PC-3 (cell line): ENCODE data around the gene SLC6A7. TPM values are rescaled to one million over a fixed set of nuclear protein-coding genes. Genes with fewer than 3 reads are reported as not detected.

ENCODE experiments used
- ATAC-seq: fragments of 200-7000 bp; cut with Tn5 transposase; 2 replicates; pipeline ENCODE4 v1.9.1; 2020; ENCODE audit warnings: mild to moderate bottlenecking, moderate library complexity
- BruUV-seq: library from RNA; stranded (reverse); fragments of 400-500 nt; replicated peaks from 2 replicates; lab custom pipeline; 2021; lab: Mats Ljungman, UMichigan
- CTCF ChIA-PET: fragments of 300-600 bp; sonication (Branson Sonifier 250); formaldehyde crosslinking; loops from one replicate; lab custom pipeline; 2022; ENCODE audit warnings: antibody characterized with exemption; lab: Charles Lee
- POLR2A ChIA-PET: fragments of 300-600 bp; sonication (Branson Sonifier 250); formaldehyde crosslinking; loops from one replicate; lab custom pipeline; 2022; ENCODE audit warnings: antibody characterized with exemption; ENCODE audit not compliant: unreplicated experiment; lab: Charles Lee
- DNase-seq: peaks from one replicate; pipeline ENCODE4 v3.0.0-alpha.2; 2015
- H2AFZ ChIP-seq: fragments of 300-600 bp; sonication (generic); 2 replicates; pipeline ENCODE4 v1.6.0; 2016; ENCODE audit warnings: antibody characterized with exemption, low read length
- H3F3A ChIP-seq: fragments of 300-600 bp; sonication (generic); one replicate; pipeline ENCODE4 v1.6.0; 2017; ENCODE audit warnings: antibody characterized with exemption, low read length, control low read depth, mild to moderate bottlenecking; ENCODE audit not compliant: unreplicated experiment
- H3K27ac ChIP-seq: fragments of 300-600 bp; sonication (generic); 2 replicates; pipeline ENCODE4 v1.5.1; 2016; ENCODE audit warnings: mild to moderate bottlenecking, low read length
- H3K27me3 ChIP-seq: fragments of 300-600 bp; sonication (generic); 2 replicates; pipeline ENCODE4 v1.6.1; 2016; ENCODE audit warnings: low read length, mixed read lengths
- H3K36me3 ChIP-seq: fragments of 300-600 bp; sonication (generic); 2 replicates; pipeline ENCODE4 v1.6.1; 2016; ENCODE audit warnings: low read depth, mixed run types, low read length, mixed read lengths
- H3K4me1 ChIP-seq: fragments of 300-600 bp; sonication (generic); 2 replicates; pipeline ENCODE4 v1.5.1; 2016; ENCODE audit warnings: low read length; ENCODE audit not compliant: insufficient read depth
- H3K4me2 ChIP-seq: fragments of 300-600 bp; sonication (generic); 2 replicates; pipeline ENCODE4 v1.6.0; 2016; ENCODE audit warnings: low read length
- H3K4me3 ChIP-seq: fragments of 300-600 bp; sonication (generic); 2 replicates; pipeline ENCODE4 v1.5.1; 2016; ENCODE audit warnings: mild to moderate bottlenecking, low read length, mixed read lengths
- H3K79me2 ChIP-seq: fragments of 300-600 bp; sonication (generic); 2 replicates; pipeline ENCODE4 v1.6.1; 2017; ENCODE audit warnings: low read length, mixed read lengths
- H3K9ac ChIP-seq: fragments of 300-600 bp; sonication (generic); 2 replicates; pipeline ENCODE4 v1.6.0; 2016; ENCODE audit warnings: mild to moderate bottlenecking, low read length
- H3K9me2 ChIP-seq: fragments of 300-600 bp; sonication (generic); replicated peaks from 2 replicates; pipeline ENCODE4 v1.6.1; 2016; ENCODE audit warnings: mixed run types, low read length, mixed read lengths
- H3K9me3 ChIP-seq: fragments of 300-600 bp; sonication (generic); 2 replicates; pipeline ENCODE4 v1.6.1; 2016; ENCODE audit warnings: low read length, mixed read lengths
- H4K20me1 ChIP-seq: fragments of 300-600 bp; sonication (generic); 2 replicates; pipeline ENCODE4 v1.6.1; 2016; ENCODE audit warnings: low read length, mixed read lengths
- CTCF ChIP-seq: fragments of 300-600 bp; sonication (generic); conservative IDR thresholded peaks from 2 replicates; pipeline ENCODE4 v1.5.1; 2017; ENCODE audit warnings: antibody characterized with exemption, low read depth, mild to moderate bottlenecking, low read length
- EZH2 ChIP-seq: fragments of 300-600 bp; sonication (generic); IDR thresholded peaks from one replicate; pipeline ENCODE4 v1.6.1; 2017; ENCODE audit warnings: antibody characterized with exemption, mild to moderate bottlenecking, low read length; ENCODE audit not compliant: unreplicated experiment
- EZH2phosphoT487 ChIP-seq: fragments of 300-600 bp; sonication (generic); IDR thresholded peaks from 2 replicates; pipeline ENCODE4 v1.6.1; 2018; ENCODE audit warnings: mild to moderate bottlenecking, antibody characterized with exemption, low read length, borderline replicate concordance
- intact Hi-C: fragments of 100-400 bp; cut with micrococcal nuclease; formaldehyde crosslinking; loops from 2 replicates; pipeline ENCODE4 v1.9.0; 2023
- total RNA-seq: library from RNA; depleted of rRNA; stranded (reverse); fragments of >200 nt; gene quantifications from 2 replicates; pipeline ENCODE4 v1.2.3, GENCODE V29; 2014

Gene SLC6A7
- total RNA-seq, 1 experiment from 2014 or later: 0.29 TPM

DNA sequence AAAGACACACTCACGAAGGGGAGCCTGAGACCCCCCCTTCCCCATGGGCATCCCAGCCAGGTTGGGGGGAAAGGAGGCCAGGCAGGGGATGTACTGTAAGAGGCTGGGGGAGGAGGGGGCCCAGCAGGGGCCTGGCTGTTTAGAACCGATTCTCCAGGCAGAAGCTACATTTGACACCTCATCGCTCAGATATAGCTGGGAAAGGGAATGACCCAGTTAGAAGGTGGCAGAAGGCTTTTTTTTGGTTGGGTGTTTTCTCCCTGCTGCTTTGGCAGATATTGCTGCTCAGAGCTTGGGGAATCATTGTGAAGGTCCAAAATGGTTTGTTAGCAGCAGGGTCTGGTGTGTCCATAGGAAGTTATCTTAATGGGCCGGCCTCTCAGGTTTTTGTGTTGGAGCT lies 17.3 kb upstream of the SLC6A7 start:
- POLR2A ChIA-PET: no interaction called here

GRCh38 chr5:150173161-150173560 lies 16.7 kb upstream of the SLC6A7 start:
- no peak overlapping the region for H3K4me2 ChIP-seq
- H3K9me3 ChIP-seq: no peaks in the 10 kb centered on the region
- no peak for ATAC-seq
- H3K27ac ChIP-seq: no peak overlapping the region
- no peaks in the 10 kb centered on the region for H3F3A ChIP-seq
- intact Hi-C loops: no loop called here
- H2AFZ ChIP-seq: no peak overlapping the region
- no peaks in the 10 kb centered on the region for H3K36me3 ChIP-seq
- no TSS peak for BruUV-seq
- no peak overlapping the region for H3K4me3 ChIP-seq
- no peaks in the 10 kb centered on the region for H3K9me2 ChIP-seq
- H3K79me2 ChIP-seq: no peaks in the 10 kb centered on the region
- H3K27me3 ChIP-seq: peaks cover 3% of the 10 kb centered on the region; the same call in 1 of the 2 replicates
- TF ChIP-seq EZH2phosphoT487 (no peak), EZH2 (no peak), CTCF (no peak)
- ChIA-PET POLR2A (no interaction called here), CTCF (no interaction called here)
- H3K4me1 ChIP-seq: no peaks in the 10 kb centered on the region
- DNase-seq: no peak
- H4K20me1 ChIP-seq: no peaks in the 10 kb centered on the region
- H3K9ac ChIP-seq: no peak overlapping the region

More for the DNA sequence above, 17.3 kb upstream of the SLC6A7 start:
- H3F3A ChIP-seq: no peaks in the 10 kb centered on the region
- no peaks in the 10 kb centered on the region for H3K4me1 ChIP-seq
- TF ChIP-seq EZH2 (no peak), CTCF (no peak), EZH2phosphoT487 (no peak)
- peaks cover 3% of the 10 kb centered on the region; the same call in 1 of the 2 replicates for H3K27me3 ChIP-seq
- H3K9ac ChIP-seq: no peak overlapping the region
- H4K20me1 ChIP-seq: no peaks in the 10 kb centered on the region
- BruUV-seq: no TSS peak
- intact Hi-C loops: no loop called here
- H2AFZ ChIP-seq: no peak overlapping the region
- no peaks in the 10 kb centered on the region for H3K9me2 ChIP-seq
- no peak overlapping the region for H3K4me2 ChIP-seq
- no peaks in the 10 kb centered on the region for H3K36me3 ChIP-seq
- no peak for ATAC-seq
- no peaks in the 10 kb centered on the region for H3K9me3 ChIP-seq
- no peak overlapping the region for H3K4me3 ChIP-seq
- CTCF ChIA-PET: interaction anchor here (0.7 kb wide), 1 partner anchor 505 kb away, joined by 3 read pairs; no protein-coding TSS in a partner anchor
- no peaks in the 10 kb centered on the region for H3K79me2 ChIP-seq
- no peak overlapping the region for H3K27ac ChIP-seq
- DNase-seq: no peak

DNA sequence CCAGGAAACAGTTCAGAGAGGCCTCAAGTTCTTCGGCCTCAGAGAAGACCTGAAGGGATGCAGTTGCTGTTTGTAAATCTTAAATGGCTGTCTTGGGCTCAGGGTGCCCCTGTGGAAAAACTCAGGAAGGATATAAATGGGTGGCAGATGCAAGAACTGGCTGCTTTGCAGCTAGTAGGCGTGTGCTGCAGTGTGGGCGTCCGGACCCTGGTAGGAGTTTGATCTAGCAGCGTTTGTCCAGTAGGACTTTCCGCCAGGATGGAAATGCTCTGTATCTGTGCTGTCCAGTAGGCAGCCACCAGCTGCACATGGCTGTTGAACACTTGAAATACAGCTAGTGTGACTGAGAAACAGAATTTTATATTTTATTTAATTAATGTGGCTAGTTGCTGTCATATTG lies 15.6 kb upstream of the SLC6A7 start:
- CTCF ChIA-PET: interaction anchor here (0.6 kb wide), 1 partner anchor 13 kb away, joined by 3 read pairs; no protein-coding TSS in a partner anchor
- H4K20me1 ChIP-seq: no peaks in the 10 kb centered on the region

More for the DNA sequence above, 15.6 kb upstream of the SLC6A7 start:
- H3K4me3 ChIP-seq: no peak overlapping the region
- no peak for ATAC-seq
- H3K36me3 ChIP-seq: no peaks in the 10 kb centered on the region
- no peak overlapping the region for H3K4me2 ChIP-seq
- H3K9ac ChIP-seq: no peak overlapping the region
- no peaks in the 10 kb centered on the region for H3K9me3 ChIP-seq
- no peaks in the 10 kb centered on the region for H3F3A ChIP-seq
- no peaks in the 10 kb centered on the region for H3K4me1 ChIP-seq
- no peak for DNase-seq
- no peak overlapping the region for H3K27ac ChIP-seq
- BruUV-seq: no TSS peak
- H3K9me2 ChIP-seq: no peaks in the 10 kb centered on the region
- POLR2A ChIA-PET: no interaction called here
- intact Hi-C loops: no loop called here
- peaks cover 3% of the 10 kb centered on the region; the same call in 1 of the 2 replicates for H3K27me3 ChIP-seq
- no peak overlapping the region for H2AFZ ChIP-seq
- TF ChIP-seq EZH2 (no peak), EZH2phosphoT487 (no peak), CTCF (no peak)
- no peaks in the 10 kb centered on the region for H3K79me2 ChIP-seq
